Measurements from ENCODE around the gene AREG.

- TF ChIP-seq CTCF (conservative IDR thresholded peaks at IDR 0.05 in 1 of 2, IDR thresholded peaks at IDR 0.05 in 1 of 2; ENCODE audit: low read depth in 1 of 2, low read length in 2 of 2), result no peak
- no peak for TF ChIP-seq EZH2 (IDR thresholded peaks at IDR 0.05; ENCODE audit: low read length, missing control alignments)
These were observed 26.3 kb downstream of the AREG start for GRCh38 chr4:74471264-74471663.

Data from fibroblast of lung (primary cell).